GM23338 (cell line): ENCODE data around the gene WWOX. TPM values are rescaled to one million over a fixed set of nuclear protein-coding genes. Genes with fewer than 3 reads are reported as not detected.

ENCODE experiments used
- ATAC-seq: fragments of 200-7000 bp; cut with Tn5 transposase; 3 replicates; pipeline ENCODE4 v1.9.1; 2020
- DNase-seq: peaks from one replicate; pipeline ENCODE4 v3.0.0-alpha.2; 2015; ENCODE audit warnings: low spot score
- H2AFZ ChIP-seq: fragments of 200-600 bp; sonication (generic); 2 replicates; pipeline ENCODE4 v1.8.0; 2016; ENCODE audit warnings: antibody characterized with exemption, mild to moderate bottlenecking, moderate library complexity
- H3F3A ChIP-seq: fragments of 200-600 bp; sonication (generic); replicated peaks from 2 replicates; pipeline ENCODE4 v1.8.0; 2017; ENCODE audit warnings: antibody characterized with exemption, mixed run types, low read depth
- H3K27ac ChIP-seq: fragments of 200-600 bp; sonication (generic); 2 replicates; pipeline ENCODE4 v1.6.1; 2016; ENCODE audit warnings: low read depth
- H3K27me3 ChIP-seq: fragments of 200-600 bp; sonication (generic); 2 replicates; pipeline ENCODE4 v1.8.0; 2016; ENCODE audit warnings: mild to moderate bottlenecking, mixed run types, moderate library complexity; ENCODE audit not compliant: insufficient read depth
- H3K36me3 ChIP-seq: fragments of 200-600 bp; sonication (generic); 2 replicates; pipeline ENCODE4 v1.8.0; 2016; ENCODE audit warnings: mild to moderate bottlenecking; ENCODE audit not compliant: insufficient read depth
- H3K4me1 ChIP-seq: fragments of 200-600 bp; sonication (generic); 2 replicates; pipeline ENCODE4 v1.8.0; 2016; ENCODE audit warnings: mild to moderate bottlenecking, moderate library complexity; ENCODE audit not compliant: insufficient read depth
- H3K4me2 ChIP-seq: fragments of 200-600 bp; sonication (generic); 2 replicates; pipeline ENCODE4 v1.7.1; 2017; ENCODE audit warnings: mixed run types
- H3K4me3 ChIP-seq: fragments of 200-600 bp; sonication (generic); 2 replicates; pipeline ENCODE4 v1.6.1; 2016; ENCODE audit warnings: mixed run types
- H3K79me2 ChIP-seq: fragments of 200-600 bp; sonication (generic); replicated peaks from 2 replicates; pipeline ENCODE4 v1.8.0; 2017; ENCODE audit warnings: mild to moderate bottlenecking; ENCODE audit not compliant: insufficient read depth
- H3K9me2 ChIP-seq: fragments of 200-600 bp; sonication (generic); 2 replicates; pipeline ENCODE4 v1.8.0; 2017; ENCODE audit not compliant: insufficient read depth
- H4K20me1 ChIP-seq: fragments of 200-600 bp; sonication (generic); replicated peaks from 2 replicates; pipeline ENCODE4 v1.8.0; 2017; ENCODE audit warnings: mild to moderate bottlenecking; ENCODE audit not compliant: insufficient read depth
- H3K27ac Mint-ChIP-seq: 2 replicates; pipeline ENCODE4 v1.8.0; 2020; ENCODE audit warnings: inconsistent platforms, mild to moderate bottlenecking, moderate library complexity, mixed read lengths
- H3K27me3 Mint-ChIP-seq: 3 replicates; pipeline ENCODE4 v1.8.0; 2022; ENCODE audit warnings: low read depth, mild to moderate bottlenecking, moderate library complexity, mixed read lengths, inconsistent platforms; ENCODE audit not compliant: insufficient read depth, poor library complexity
- H3K36me3 Mint-ChIP-seq: 3 replicates; pipeline ENCODE4 v1.8.0; 2021; ENCODE audit warnings: low read depth, mild to moderate bottlenecking, inconsistent platforms, moderate library complexity, mixed read lengths
- H3K4me1 Mint-ChIP-seq: 3 replicates; pipeline ENCODE4 v1.8.0; 2020; ENCODE audit warnings: mild to moderate bottlenecking, inconsistent platforms, mixed read lengths
- H3K4me3 Mint-ChIP-seq: 3 replicates; pipeline ENCODE4 v1.8.0; 2021; ENCODE audit warnings: moderate library complexity, mild to moderate bottlenecking, inconsistent platforms, mixed read lengths
- H3K9me3 Mint-ChIP-seq: 3 replicates; pipeline ENCODE4 v1.8.0; 2020; ENCODE audit warnings: moderate library complexity, mild to moderate bottlenecking, inconsistent platforms, mixed read lengths
- CTCF ChIP-seq, 2 experiments: fragments of 200-600 bp in 1 of 2; sonication (generic) in 1 of 2; conservative IDR thresholded peaks; 2 replicates each; pipeline versions ENCODE4 v1.5.1 to v1.6.1; 2016 to 2017; ENCODE audit warnings: antibody characterized with exemption in 2 of 2, low read depth in 2 of 2, mild to moderate bottlenecking in 2 of 2, moderate library complexity in 1 of 2
- EZH2 ChIP-seq: fragments of 200-600 bp; sonication (generic); IDR thresholded peaks from one replicate; pipeline ENCODE4 v1.8.0; 2017; ENCODE audit warnings: antibody characterized with exemption, mild to moderate bottlenecking, low read depth; ENCODE audit not compliant: unreplicated experiment
- EZH2phosphoT487 ChIP-seq: fragments of 200-600 bp; sonication (generic); IDR thresholded peaks from one replicate; pipeline ENCODE4 v1.8.1; 2018; ENCODE audit warnings: antibody characterized with exemption; ENCODE audit not compliant: unreplicated experiment
- JUNB ChIP-seq: IDR thresholded peaks from one replicate; pipeline ENCODE4 v1.6.1; 2016; ENCODE audit warnings: antibody characterized with exemption; ENCODE audit not compliant: unreplicated experiment
- POLR2AphosphoS5 ChIP-seq: IDR thresholded peaks from 2 replicates; pipeline ENCODE4 v1.6.1; 2016; ENCODE audit warnings: antibody characterized with exemption, low read depth
- STAT1 ChIP-seq: IDR thresholded peaks from one replicate; pipeline ENCODE4 v1.6.1; 2016; ENCODE audit warnings: antibody characterized with exemption; ENCODE audit not compliant: unreplicated experiment
- ZNF114 ChIP-seq: fragments of 250-450 bp; sonication (Bioruptor Pico); IDR thresholded peaks from 2 replicates; pipeline ENCODE4 v1.5.0; 2020; ENCODE audit warnings: mild to moderate bottlenecking, moderate library complexity
- ZNF331 ChIP-seq: fragments of 250-450 bp; sonication (Bioruptor Pico); IDR thresholded peaks from 2 replicates; pipeline ENCODE4 v1.5.0; 2020; ENCODE audit warnings: low read depth, mild to moderate bottlenecking, moderate library complexity
- ZNF462 ChIP-seq: fragments of 250-450 bp; sonication (Bioruptor Pico); IDR thresholded peaks from 2 replicates; pipeline ENCODE4 v1.5.0; 2020; ENCODE audit warnings: mild to moderate bottlenecking, moderate library complexity
- polyA plus RNA-seq: library from polyadenylated mRNA; unstranded; fragments of >200 nt; fragmentation: Nextera tagmentation; extraction: Ambion mirVana; gene quantifications from 2 replicates; pipeline ENCODE4 v1.2.1, GENCODE V29; 2016
- total RNA-seq: library from RNA; depleted of rRNA; stranded (reverse); fragments of >200 nt; shearing (Covaris generic); gene quantifications from 2 replicates; pipeline ENCODE4 v1.2.3, GENCODE V29; 2014

Gene WWOX
- total and polyA plus RNA-seq, 2 experiments from 2014 or later: 10.0 to 19.3 TPM

DNA sequence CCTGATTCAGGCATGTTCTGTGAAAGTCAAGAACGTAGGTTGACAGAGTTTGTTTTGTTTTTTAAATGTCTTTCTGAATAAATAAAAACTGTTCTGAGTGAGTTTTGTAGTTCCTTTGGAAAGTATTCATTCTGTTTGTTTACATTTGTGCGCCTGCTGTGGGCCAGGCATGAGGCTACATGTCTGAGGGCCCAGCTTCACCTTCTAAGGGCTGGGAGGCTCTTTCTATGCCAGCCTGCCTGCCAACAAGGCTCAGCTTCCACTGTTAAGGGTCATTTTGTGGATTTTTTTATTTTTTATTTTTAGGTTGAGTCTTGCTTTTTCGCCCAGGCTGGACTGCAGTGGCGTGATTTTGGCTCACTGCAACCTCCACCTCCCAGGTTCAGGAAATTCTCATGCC is 6.1 kb downstream of the WWOX start (continued):
- no peak for TF ChIP-seq ZNF462

GRCh38 chr16:78106686-78107085 is 7.2 kb downstream of the WWOX start:
- Mint-ChIP-seq H3K27ac (no peak overlapping the region), H3K36me3 (peaks cover 7% of the 10 kb centered on the region), H3K4me3 (no peak overlapping the region), H3K9me3 (no peaks in the 10 kb centered on the region), H3K27me3 (peaks cover 5% of the 10 kb centered on the region), H3K4me1 (peaks cover 4% of the 10 kb centered on the region; the same call in 1 of the 3 replicates)
- H3K9me2 ChIP-seq: no peaks in the 10 kb centered on the region
- H3K4me3 ChIP-seq: no peak overlapping the region
- H3K4me2 ChIP-seq: no peak overlapping the region
- H3K36me3 ChIP-seq: no peaks in the 10 kb centered on the region
- H2AFZ ChIP-seq: no peak overlapping the region
- no peaks in the 10 kb centered on the region for H3K27me3 ChIP-seq
- no peaks in the 10 kb centered on the region for H3F3A ChIP-seq
- no peak overlapping the region for H3K27ac ChIP-seq
- no peaks in the 10 kb centered on the region for H3K79me2 ChIP-seq
- no peaks in the 10 kb centered on the region for H3K4me1 ChIP-seq
- no peak; the same call in 2 of the 3 replicates for ATAC-seq
- H4K20me1 ChIP-seq: 0 out of 2 replicates have a peak, but pooled peaks cover 4% of the 10 kb centered on the region
- DNase-seq: no peak
- no peak for TF ChIP-seq EZH2
- TF ChIP-seq POLR2AphosphoS5: no peak
- TF ChIP-seq ZNF331 (CRISPR knock-in tag): no peak
- TF ChIP-seq STAT1: no peak
- TF ChIP-seq JUNB: no peak
- TF ChIP-seq EZH2phosphoT487: no peak
- TF ChIP-seq ZNF462: no peak
- TF ChIP-seq ZNF114 (CRISPR knock-in tag): no peak
- no peak for TF ChIP-seq CTCF (conservative IDR thresholded peaks at IDR 0.05; ENCODE audit: low read depth in 2 of 2)
